ENCODE data around the gene ALPI. TPM values are rescaled to one million over a fixed set of nuclear protein-coding genes. Genes with fewer than 3 reads are reported as not detected.

The ALPI gene
- total and polyA plus RNA-seq, 12 donors, result not detected

GRCh38 chr2:232458051-232458660, 2.2 kb downstream of the ALPI start:
- Histone ChIP-seq H3K27ac (no peak overlapping the region), H3K36me3 (replicated peaks in 1 of 2) (no peaks in the 10 kb centered on the region), H3K9me3 (replicated peaks in 1 of 3) (no peaks in the 10 kb centered on the region), H3K4me1 (replicated peaks in 1 of 2) (no peaks in the 10 kb centered on the region), H3K27me3 (peaks cover 18% of the 10 kb centered on the region), H3K4me3 (no peak overlapping the region)
- no peak for TF ChIP-seq CTCF (IDR thresholded peaks at IDR 0.05)
- no peak for TF ChIP-seq POLR2A (IDR thresholded peaks at IDR 0.05)
- intact Hi-C loops (cut with DNase I), result no loop called here
- WGBS, 4 donors, result 84 to 92% (median 87%) methylated on average over 11 to 25 of the region's 25 CpGs
- DNase-seq, result peak in 1 of 7 donors; percentile 14

GRCh38 chr2:232458661-232459418, 2.9 kb downstream of the ALPI start:
- peak in 1 of 7 donors; percentile 15 for DNase-seq
- peaks cover 18% of the 10 kb centered on the region for H3K27me3 ChIP-seq
- no peaks in the 10 kb centered on the region for H3K36me3 ChIP-seq (replicated peaks in 1 of 2)
- H3K27ac ChIP-seq, result no peak overlapping the region
- H3K4me3 ChIP-seq, result no peak overlapping the region
- WGBS, 4 donors, result 46 to 75% (median 55%) methylated on average over 25 to 56 of the region's 56 CpGs
- no peaks in the 10 kb centered on the region for H3K9me3 ChIP-seq (replicated peaks in 1 of 3)
- no peak for TF ChIP-seq POLR2A (IDR thresholded peaks at IDR 0.05)
- TF ChIP-seq CTCF (IDR thresholded peaks at IDR 0.05), result no peak
- intact Hi-C loops (cut with DNase I), result no loop called here
- H3K4me1 ChIP-seq (replicated peaks in 1 of 2), result no peaks in the 10 kb centered on the region

GRCh38 chr2:232459419-232460035, 3.6 kb downstream of the ALPI start:
- intact Hi-C loops (cut with DNase I), result no loop called here
- H3K9me3 ChIP-seq (replicated peaks in 1 of 3), result no peaks in the 10 kb centered on the region
- H3K27ac ChIP-seq, result no peak overlapping the region
- TF ChIP-seq CTCF (IDR thresholded peaks at IDR 0.05), result no peak
- no peak for TF ChIP-seq POLR2A (IDR thresholded peaks at IDR 0.05)
- H3K27me3 ChIP-seq, result peaks cover 18% of the 10 kb centered on the region
- no peaks in the 10 kb centered on the region for H3K36me3 ChIP-seq (replicated peaks in 1 of 2)
- H3K4me1 ChIP-seq (replicated peaks in 1 of 2), result no peaks in the 10 kb centered on the region
- no peak for DNase-seq
- no peak overlapping the region for H3K4me3 ChIP-seq
- 85 to 100% (median 86%) methylated on average over 2 to 11 of the region's 11 CpGs for WGBS, 4 donors

- H3K9me3 ChIP-seq (replicated peaks in 1 of 3), result no peaks in the 10 kb centered on the region
- H3K27ac ChIP-seq, result no peak overlapping the region
- TF ChIP-seq POLR2A (IDR thresholded peaks at IDR 0.05), result no peak
- TF ChIP-seq CTCF (IDR thresholded peaks at IDR 0.05), result no peak
- 61 to 74% (median 66%) methylated on average over 2 of the region's 2 CpGs for WGBS, 4 donors
- intact Hi-C loops (cut with DNase I), result no loop called here
- H3K4me3 ChIP-seq, result no peak overlapping the region
- H3K36me3 ChIP-seq (replicated peaks in 1 of 2), result no peaks in the 10 kb centered on the region
- H3K4me1 ChIP-seq (replicated peaks in 1 of 2), result no peaks in the 10 kb centered on the region
- no peak for DNase-seq
- H3K27me3 ChIP-seq, result peaks cover 18% of the 10 kb centered on the region
These were observed 4.2 kb downstream of the ALPI start for GRCh38 chr2:232460171-232460570.
